ENCODE measurements around the gene SEPTIN8. TPM values are rescaled to one million over a fixed set of nuclear protein-coding genes. Genes with fewer than 3 reads are reported as not detected.

The SEPTIN8 gene
- total and polyA plus RNA-seq, 2 of the 8 experiments (the other 6 are each of a cell fraction or from before 2014, with no cell fraction given), result 21.2 to 33.0 TPM

DNA sequence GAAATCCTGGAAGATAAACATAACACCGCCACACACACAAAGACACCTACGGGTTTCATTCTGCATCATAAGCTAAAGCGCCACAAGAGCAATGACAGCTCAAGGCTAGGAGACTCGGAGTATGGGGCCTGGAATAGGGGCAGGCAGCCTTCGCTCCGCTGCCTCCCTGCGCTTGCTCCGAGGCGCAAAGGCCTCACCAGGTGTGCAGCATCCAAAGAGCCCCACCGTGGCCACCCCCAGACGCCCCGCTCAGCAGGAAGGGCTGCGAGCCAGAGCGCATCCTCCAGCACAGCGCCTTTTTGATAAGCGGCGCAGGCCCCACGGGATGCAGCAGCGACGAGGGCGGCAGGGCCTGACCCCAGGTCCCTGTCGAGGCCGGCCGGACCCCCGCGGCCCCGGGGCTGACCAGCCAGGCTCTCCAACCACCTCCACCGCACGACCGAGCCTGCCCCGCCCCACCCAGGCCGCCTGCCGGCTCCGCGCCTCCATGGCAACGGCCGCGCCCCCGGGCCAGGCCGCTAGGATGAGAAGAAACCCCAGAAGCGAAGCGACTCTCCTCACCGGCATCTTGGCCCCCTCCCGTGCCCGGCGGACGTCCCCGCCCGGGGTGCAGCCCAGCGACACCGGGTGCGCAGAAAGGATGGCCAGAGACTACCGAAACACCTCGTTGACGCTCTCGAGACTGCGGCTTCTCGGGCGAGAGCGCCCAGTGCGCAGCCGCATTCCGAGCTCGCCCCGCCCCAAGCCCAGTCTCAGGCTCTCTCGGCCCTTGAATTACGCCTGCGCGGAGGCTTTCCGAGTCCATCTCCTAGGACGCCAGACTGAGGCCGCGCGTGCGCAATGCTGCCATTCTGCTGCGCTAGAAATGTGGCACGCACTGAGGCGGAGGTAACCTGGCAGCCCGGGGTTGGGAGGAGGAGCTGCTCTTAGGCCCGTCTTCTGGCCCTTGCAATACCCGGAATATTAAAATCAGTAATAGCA is 39.9 kb downstream of the SEPTIN8 start, which contains the start of gene KIF3A:
Gene KIF3A, minus strand, starts transcription at position 694 of the 981 bp plus-strand sequence. Its CDS starts 127 bp downstream, at position 567.
- H3K23ac ChIP-seq (ENCODE audit: insufficient read length), result no peak within 1 kb of the TSS
- FAIRE-seq, result peak; percentile 24
- TF ChIP-seq PHF8 (conservative IDR thresholded peaks at IDR 0.05; ENCODE audit: low read depth, low read length), result peak; percentile 64
- TF ChIP-seq USF2 (IDR thresholded peaks at IDR 0.05; ENCODE audit: low read length), result no peak
- no peak for TF ChIP-seq BACH1 (IDR thresholded peaks at IDR 0.05; ENCODE audit: low read length)
- TF ChIP-seq KDM5A (IDR thresholded peaks at IDR 0.05; ENCODE audit: low read length), result no peak
- no peak; the same call in 1 of the 2 replicates for TF ChIP-seq BRCA1 (IDR thresholded peaks at IDR 0.05; ENCODE audit: low read depth, low read length)
- no peak for TF ChIP-seq SRF (IDR thresholded peaks at IDR 0.05; ENCODE audit: low read depth, low read length)
- no peak for TF ChIP-seq ZNF274 (IDR thresholded peaks at IDR 0.05; ENCODE audit: borderline replicate concordance, extremely low read depth, low read length)
- TF ChIP-seq, protein P1, sequence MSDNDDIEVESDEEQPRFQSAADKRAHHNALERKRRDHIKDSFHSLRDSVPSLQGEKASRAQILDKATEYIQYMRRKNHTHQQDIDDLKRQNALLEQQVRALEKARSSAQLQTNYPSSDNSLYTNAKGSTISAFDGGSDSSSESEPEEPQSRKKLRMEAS (IDR thresholded peaks at IDR 0.05), result no peak; the same call in 1 of the 2 replicates
- peak; percentile 77; the same call in 1 of the 2 replicates for TF ChIP-seq RBBP5 (IDR thresholded peaks at IDR 0.05; ENCODE audit: borderline replicate concordance, low read depth, low read length)

More for the DNA sequence above, 39.9 kb downstream of the SEPTIN8 start, which contains the start of gene KIF3A:
- peaks cover 0 to 5% (median 0%) of the 10 kb centered on the region in 4 experiments; a peak in 1 of 7 replicates for H3K27me3 ChIP-seq (replicated peaks in 1 of 4; ENCODE audit: control insufficient read depth in 3 of 4, extremely low read depth in 1 of 4, insufficient read depth in 3 of 4, low read length in 3 of 4)
- no peaks in the 10 kb centered on the region for H4K20me1 ChIP-seq (replicated peaks in 1 of 2; ENCODE audit: control insufficient read depth in 1 of 2, insufficient read depth in 2 of 2, low read length in 2 of 2)
- no peak within 1 kb of the TSS for H3K14ac ChIP-seq (ENCODE audit: insufficient read length)
- no peak within 1 kb of the TSS for H2BK20ac ChIP-seq (ENCODE audit: low read length)
- ChIA-PET POLR2A (ENCODE audit: partially characterized antibody) (interaction anchor here (0.6 to 2.2 kb wide), 6 partner anchors 10 to 134 kb away, joined by 3 to 9 read pairs (median 5); partner anchors contain the start of genes CCNI2, GDF9 and UQCRQ), CTCF (ENCODE audit: partially characterized antibody) (interaction anchor here (0.8 to 2.7 kb wide), 6 partner anchors 10 to 83 kb away, joined by 3 to 12 read pairs (median 5); partner anchors contain the start of gene CCNI2)
- H3K4me2 ChIP-seq (ENCODE audit: insufficient read depth in 1 of 2, low read depth in 2 of 2, low read length in 2 of 2), result peak within 1 kb of the TSS; percentile 53 to 89
- no peak within 1 kb of the TSS for H3K56ac ChIP-seq (replicated peaks; ENCODE audit: insufficient read length, low read depth, low read length)
- H4K8ac ChIP-seq (ENCODE audit: extremely low read depth, insufficient read depth, low read length), result peak within 1 kb of the TSS; percentile 64
- H2BK15ac ChIP-seq (ENCODE audit: low read length), result no peak within 1 kb of the TSS
- H2BK120ac ChIP-seq (replicated peaks; ENCODE audit: low read depth, low read length), result no peak within 1 kb of the TSS
- no peak within 1 kb of the TSS for H2BK12ac ChIP-seq (ENCODE audit: low read depth, low read length)
- no peak within 1 kb of the TSS for H3K27ac ChIP-seq (ENCODE audit: low read depth, low read length)
- H3K36me3 ChIP-seq (ENCODE audit: control insufficient read depth in 2 of 4, insufficient read depth in 4 of 4, low read length in 3 of 4), result no peaks in the 10 kb centered on the region; a peak in 1 of 8 replicates
- H4K5ac ChIP-seq (ENCODE audit: insufficient read length, low read depth, low read length), result peak within 1 kb of the TSS; percentile 45
- peak within 1 kb of the TSS; percentile 66; the same call in 1 of the 2 replicates for H2BK5ac ChIP-seq (ENCODE audit: low read depth, low read length)
- peak within 1 kb of the TSS; percentile 2; the same call in 1 of the 2 replicates for H3K18ac ChIP-seq (ENCODE audit: extremely low read depth, low read length)
- H3K79me2 ChIP-seq (ENCODE audit: control insufficient read depth in 1 of 2, insufficient read depth in 2 of 2, low read length in 2 of 2), result no peaks in the 10 kb centered on the region
- H3K9ac ChIP-seq (replicated peaks in 1 of 4; ENCODE audit: extremely low read depth in 1 of 4, low read depth in 3 of 4, low read length in 3 of 4), result peak within 1 kb of the TSS in 3 of 4 experiments; percentile 14 to 36 (median 29); a peak in 3 of 7 replicates
- H3K4me3 ChIP-seq (ENCODE audit: extremely low read depth in 1 of 4, insufficient read depth in 2 of 4, low read depth in 3 of 4, low read length in 4 of 4), result peak within 1 kb of the TSS; percentile 63 to 87 (median 76)
- no peaks in the 10 kb centered on the region for H3K9me3 ChIP-seq (ENCODE audit: insufficient read depth in 2 of 2, low read depth in 1 of 2, low read length in 1 of 2)
- H2AK5ac ChIP-seq (ENCODE audit: low read depth, low read length), result no peak within 1 kb of the TSS
- no peak within 1 kb of the TSS for H3K4ac ChIP-seq (replicated peaks; ENCODE audit: insufficient read length, low read depth, low read length)
- 3% methylated on average over 72 of the region's 81 CpGs; no CpG with 5 or more reads in 1 of the 2 experiments for WGBS, 2 experiments (ENCODE audit: extremely low coverage in 1 of 2, insufficient coverage in 1 of 2, insufficient read length in 1 of 2, insufficient replicate concordance in 2 of 2, low coverage in 1 of 2, low lambda C conversion rate in 2 of 2, missing lambda C conversion rate in 1 of 2)
- H3K79me1 ChIP-seq (ENCODE audit: low read depth, low read length), result no peaks in the 10 kb centered on the region; the same call in 1 of the 2 replicates
- peaks cover 3% of the 10 kb centered on the region; the same call in 1 of the 2 replicates for H3K23me2 ChIP-seq (ENCODE audit: low read depth, low read length)
- DNase-seq (ENCODE audit: low read depth in 1 of 2, low spot score in 2 of 2), result peak; percentile 93 to 98
- H3K4me1 ChIP-seq (replicated peaks in 1 of 4; ENCODE audit: control insufficient read depth in 3 of 4, insufficient read depth in 4 of 4, low read length in 3 of 4), result peaks cover 0 to 4% (median under 1%) of the 10 kb centered on the region in 4 experiments; a peak in 2 of 7 replicates
- no peak within 1 kb of the TSS for H4K91ac ChIP-seq (replicated peaks; ENCODE audit: insufficient read length, low read length)
- H2AFZ ChIP-seq (ENCODE audit: low read length), result peak within 1 kb of the TSS; percentile 97

Data from H1 (cell line).